C4-2B (cell line): ENCODE results near the gene IQSEC1.

ENCODE experiments used
- H3K27ac ChIP-seq: fragments of 450-650 bp; 2 replicates; pipeline ENCODE4 v1.5.1; 2017
- ZFX ChIP-seq: fragments of 450-650 bp; IDR thresholded peaks from 2 replicates; pipeline ENCODE4 v1.6.1; 2017
- TF ChIP-seq, protein P1 (sequence below): fragments of 450-650 bp; conservative IDR thresholded peaks from 2 replicates; pipeline ENCODE4 v1.5.1; 2017; ENCODE audit warnings: mild to moderate bottlenecking

The IQSEC1 gene

DNA sequence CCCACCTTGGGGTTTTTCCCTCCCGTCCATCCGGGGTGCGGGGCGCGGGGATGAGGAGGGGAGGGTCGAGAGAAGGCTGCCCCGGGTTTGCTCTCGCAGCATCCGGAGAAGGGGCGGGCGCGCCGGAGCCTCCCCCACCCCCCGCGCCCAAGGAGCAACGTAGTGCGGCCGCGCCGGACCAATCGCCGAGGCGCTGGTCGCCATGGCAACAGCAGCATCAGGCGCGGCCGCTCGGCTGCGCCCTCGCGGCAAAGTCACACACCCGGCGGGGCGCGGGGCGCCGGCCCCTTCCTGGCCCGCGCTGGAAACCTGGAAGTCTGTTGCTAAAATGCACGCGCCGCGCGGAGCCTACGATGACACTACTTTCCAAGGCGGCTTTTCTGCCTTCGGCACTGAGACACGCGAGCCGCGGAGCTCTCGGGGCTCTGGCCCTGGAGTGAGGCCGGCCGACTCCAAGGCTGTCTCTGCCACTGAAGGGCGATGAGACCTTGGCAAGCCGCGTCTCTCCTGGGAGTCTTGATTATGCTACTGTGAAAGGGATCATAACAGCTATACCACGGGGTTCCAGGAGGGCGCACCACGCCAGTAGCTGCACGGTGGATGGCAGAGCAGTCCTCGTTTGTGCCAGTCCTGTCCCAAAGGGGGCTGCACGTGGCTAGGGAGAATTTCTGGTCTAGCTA lies at the start of gene IQSEC1:
Gene IQSEC1, minus strand, starts transcription at position 104 of the 680 bp plus-strand sequence. CDS start 415 bp downstream, outside the sequence.
- H3K27ac ChIP-seq, result no peak within 1 kb of the TSS
- TF ChIP-seq, protein P1, sequence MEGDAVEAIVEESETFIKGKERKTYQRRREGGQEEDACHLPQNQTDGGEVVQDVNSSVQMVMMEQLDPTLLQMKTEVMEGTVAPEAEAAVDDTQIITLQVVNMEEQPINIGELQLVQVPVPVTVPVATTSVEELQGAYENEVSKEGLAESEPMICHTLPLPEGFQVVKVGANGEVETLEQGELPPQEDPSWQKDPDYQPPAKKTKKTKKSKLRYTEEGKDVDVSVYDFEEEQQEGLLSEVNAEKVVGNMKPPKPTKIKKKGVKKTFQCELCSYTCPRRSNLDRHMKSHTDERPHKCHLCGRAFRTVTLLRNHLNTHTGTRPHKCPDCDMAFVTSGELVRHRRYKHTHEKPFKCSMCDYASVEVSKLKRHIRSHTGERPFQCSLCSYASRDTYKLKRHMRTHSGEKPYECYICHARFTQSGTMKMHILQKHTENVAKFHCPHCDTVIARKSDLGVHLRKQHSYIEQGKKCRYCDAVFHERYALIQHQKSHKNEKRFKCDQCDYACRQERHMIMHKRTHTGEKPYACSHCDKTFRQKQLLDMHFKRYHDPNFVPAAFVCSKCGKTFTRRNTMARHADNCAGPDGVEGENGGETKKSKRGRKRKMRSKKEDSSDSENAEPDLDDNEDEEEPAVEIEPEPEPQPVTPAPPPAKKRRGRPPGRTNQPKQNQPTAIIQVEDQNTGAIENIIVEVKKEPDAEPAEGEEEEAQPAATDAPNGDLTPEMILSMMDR, result no peak
- TF ChIP-seq ZFX, result no peak

DNA sequence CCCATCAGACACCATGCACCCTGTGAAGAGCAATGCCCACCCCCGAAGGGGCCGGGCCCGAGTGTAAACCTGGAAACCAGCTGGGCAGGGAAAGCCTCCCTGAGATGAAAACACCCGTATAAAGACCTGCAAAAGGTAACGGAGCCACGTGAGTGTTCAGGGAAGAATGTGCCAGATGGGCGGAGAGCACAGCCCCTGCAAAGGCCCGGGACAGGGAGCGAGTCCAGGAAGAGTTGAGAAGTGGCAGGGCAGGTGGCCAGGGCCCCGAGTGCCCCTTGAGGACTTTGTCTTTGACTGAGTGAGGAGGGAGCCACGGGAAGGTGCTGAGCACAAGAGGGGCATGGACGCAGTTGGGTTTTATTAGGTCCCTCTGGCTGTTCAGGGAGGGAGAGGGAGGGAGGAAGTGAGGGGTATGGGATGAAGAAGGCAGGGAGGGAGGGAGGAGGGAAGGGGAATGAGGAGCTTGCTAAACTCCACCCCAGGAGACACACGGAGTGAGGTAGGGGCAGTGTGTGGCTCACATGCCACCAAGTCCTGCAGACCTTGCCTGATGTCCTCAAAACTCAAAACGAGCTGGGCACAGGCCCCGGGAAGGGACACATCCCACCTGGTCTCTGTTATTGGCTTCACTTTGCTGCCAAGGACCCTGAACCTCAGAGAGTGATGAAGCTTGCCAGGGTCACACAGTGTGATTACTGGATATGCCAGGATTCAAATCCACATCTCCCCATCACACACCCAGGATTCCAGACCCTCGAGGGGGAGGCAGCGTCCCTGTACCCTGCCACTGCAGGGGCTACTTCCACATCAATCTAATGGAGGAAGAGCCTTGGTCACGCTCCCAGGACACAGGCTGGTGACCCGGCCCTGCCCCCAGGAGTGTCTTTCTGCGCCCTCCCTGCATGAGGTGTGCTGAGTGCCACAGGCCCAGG lies 49.1 kb upstream of the IQSEC1 start:
- no peak overlapping the region for H3K27ac ChIP-seq
- TF ChIP-seq, protein P1, result no peak
- no peak for TF ChIP-seq ZFX

DNA sequence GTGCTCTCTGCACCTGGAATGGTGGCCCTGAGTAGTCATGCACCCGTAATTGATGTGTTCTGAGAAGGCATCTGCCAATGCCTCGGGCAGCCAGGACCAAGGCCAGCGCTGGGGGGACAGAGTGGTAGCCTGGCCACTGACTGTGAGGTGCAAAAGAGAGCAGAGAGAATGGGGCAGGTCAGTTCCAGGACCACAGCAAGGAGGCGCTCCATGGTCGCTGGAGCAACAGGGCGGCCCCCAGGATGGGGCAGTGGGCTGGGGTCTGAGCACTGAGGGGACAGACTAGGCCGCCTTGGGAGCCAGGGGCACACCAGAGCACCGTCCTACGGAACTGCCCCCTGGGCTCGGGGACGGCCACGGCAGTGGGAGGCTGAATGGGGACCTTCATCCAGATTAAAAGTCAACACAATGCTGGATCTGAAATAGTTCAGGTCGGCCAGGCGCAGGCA lies 48.3 kb upstream of the IQSEC1 start:
- H3K27ac ChIP-seq, result no peak overlapping the region
- TF ChIP-seq ZFX, result no peak
- TF ChIP-seq, protein P1, result no peak

DNA sequence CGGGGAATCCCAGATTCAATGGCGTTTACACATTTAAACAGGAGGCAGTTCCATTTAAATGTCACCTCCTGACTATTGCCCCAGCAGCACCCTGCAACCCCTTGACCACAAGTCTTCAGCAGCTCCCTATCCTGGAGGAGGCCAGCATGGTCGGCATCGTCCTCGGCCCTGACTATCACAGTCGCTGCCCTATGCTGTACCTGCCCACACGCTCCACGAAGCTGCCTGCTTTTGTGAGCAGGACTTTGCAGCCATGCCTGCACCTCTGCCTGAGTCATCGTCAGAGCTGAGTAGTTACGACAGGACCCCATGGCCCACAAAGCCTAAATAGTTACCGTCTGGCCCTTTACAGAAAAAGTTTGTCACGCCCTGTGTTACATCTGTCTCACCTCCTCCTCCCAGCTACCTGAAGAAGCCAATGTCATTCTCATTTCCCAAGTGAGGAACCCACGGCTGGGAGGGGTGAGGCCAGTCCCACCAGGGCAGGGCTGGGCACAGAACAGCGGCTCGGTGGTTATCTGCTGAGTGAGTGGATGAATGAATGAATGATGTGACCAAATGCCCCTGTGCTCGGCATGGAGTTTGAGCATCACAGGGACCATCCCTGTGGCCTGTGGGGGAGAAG lies 47.8 kb upstream of the IQSEC1 start:
- TF ChIP-seq ZFX, result no peak
- TF ChIP-seq, protein P1, result no peak
- H3K27ac ChIP-seq, result no peak overlapping the region

DNA sequence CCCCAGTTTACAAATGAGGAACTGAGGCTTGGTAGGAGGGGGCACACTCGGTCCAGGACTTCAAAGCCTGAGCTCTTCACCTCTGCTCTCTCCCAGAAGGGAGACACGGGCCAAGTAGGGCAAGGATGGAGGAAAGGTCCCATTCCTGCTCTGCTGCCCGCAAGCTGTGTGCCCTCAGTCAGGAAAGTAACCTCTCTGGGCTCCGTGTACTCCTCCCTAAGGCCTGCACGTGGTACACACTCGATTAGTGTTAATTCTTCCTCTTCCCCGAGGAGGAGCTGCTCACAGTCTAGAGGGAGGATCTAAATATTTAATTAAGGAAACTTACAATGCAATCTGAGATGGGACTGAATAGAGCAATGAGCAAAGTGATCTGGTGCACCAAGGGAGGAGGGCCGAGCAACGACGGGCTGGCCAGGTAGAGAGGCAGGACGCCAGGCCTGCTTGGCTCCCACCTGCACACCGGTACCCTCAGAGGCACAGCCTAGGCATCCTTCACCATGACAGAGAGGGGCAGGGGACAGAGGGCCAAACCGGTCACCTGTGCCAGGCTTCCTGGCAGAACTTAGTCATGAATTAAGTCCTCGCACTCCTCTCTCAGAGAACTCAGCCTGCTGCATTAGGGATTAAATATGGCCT lies 47.2 kb upstream of the IQSEC1 start:
- no peak overlapping the region for H3K27ac ChIP-seq
- TF ChIP-seq ZFX, result no peak
- TF ChIP-seq, protein P1, result no peak

DNA sequence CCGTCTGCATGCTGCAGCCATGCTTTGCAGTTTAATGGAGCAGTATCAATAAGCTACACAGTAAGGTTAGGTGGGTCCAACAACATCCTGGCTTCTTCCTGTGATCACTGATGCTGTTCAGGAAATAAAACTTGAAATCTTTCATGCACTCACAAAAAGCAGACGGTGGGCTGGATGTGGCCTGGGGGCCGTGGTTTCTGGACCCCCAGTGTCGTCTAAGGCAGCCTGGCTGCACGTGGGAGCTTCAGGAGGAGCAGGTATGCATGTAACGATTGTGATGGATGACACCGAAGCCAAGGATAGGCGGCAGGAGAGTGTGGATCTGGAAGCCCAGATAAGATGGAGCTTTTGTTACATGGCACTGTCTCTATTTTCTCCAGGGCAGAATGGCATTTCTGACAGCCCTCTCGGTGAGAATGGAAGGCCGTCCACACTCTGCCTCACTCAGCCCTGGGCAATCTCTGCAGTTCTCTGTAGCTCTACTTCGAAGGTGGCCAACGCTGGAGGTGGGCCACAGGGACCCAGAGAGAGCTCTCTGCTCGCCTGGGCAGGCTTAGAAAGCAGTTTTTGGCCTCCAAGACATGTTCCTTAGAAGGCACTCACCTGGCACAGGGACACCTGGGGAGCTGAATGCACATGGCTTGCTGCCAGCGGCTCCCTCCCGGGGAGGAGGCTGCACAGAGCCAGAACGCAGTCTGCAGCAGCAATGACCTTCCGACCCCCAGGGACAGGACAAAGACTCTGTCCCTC lies 46.4 kb upstream of the IQSEC1 start:
- no peak for TF ChIP-seq ZFX
- TF ChIP-seq, protein P1, result no peak
- no peak overlapping the region for H3K27ac ChIP-seq
